Effector memory CD8-positive, alpha-beta T cell (primary cell): ENCODE measurements around the gene RBFA.

Experiments used
- ATAC-seq: fragments of 150-1000 bp; cut with Tn5 transposase; replicated peaks from 2 replicates; pipeline ENCODE4 v1.10.0; 2021; ENCODE audit warnings: mild to moderate bottlenecking, moderate library complexity
- DNase-seq, 3 experiments: peaks; one replicate each; pipeline ENCODE4 v3.0.0; 2021
- H3K27ac Mint-ChIP-seq, 2 donors: one replicate each; pipeline ENCODE4 v1.8.0; 2022; ENCODE audit warnings: mild to moderate bottlenecking in 2 of 2, mixed read lengths in 2 of 2, moderate library complexity in 2 of 2
- H3K27me3 Mint-ChIP-seq, 2 donors: one replicate each; pipeline ENCODE4 v1.8.0; 2022; ENCODE audit warnings: mixed read lengths in 2 of 2
- H3K36me3 Mint-ChIP-seq: one replicate; pipeline ENCODE4 v1.8.0; 2022; ENCODE audit warnings: mild to moderate bottlenecking, moderate library complexity, mixed read lengths; ENCODE audit not compliant: insufficient read depth
- H3K4me1 Mint-ChIP-seq, 2 donors: one replicate each; pipeline ENCODE4 v1.8.0; 2022; ENCODE audit warnings: low read depth in 2 of 2, mixed read lengths in 2 of 2
- H3K4me3 Mint-ChIP-seq, 2 donors: one replicate each; pipeline ENCODE4 v1.8.0; 2022; ENCODE audit warnings: mild to moderate bottlenecking in 2 of 2, mixed read lengths in 2 of 2, moderate library complexity in 2 of 2
- H3K9me3 Mint-ChIP-seq, 2 donors: one replicate each; pipeline ENCODE4 v1.8.0; 2022; ENCODE audit warnings: mixed read lengths in 2 of 2

Gene RBFA

DNA sequence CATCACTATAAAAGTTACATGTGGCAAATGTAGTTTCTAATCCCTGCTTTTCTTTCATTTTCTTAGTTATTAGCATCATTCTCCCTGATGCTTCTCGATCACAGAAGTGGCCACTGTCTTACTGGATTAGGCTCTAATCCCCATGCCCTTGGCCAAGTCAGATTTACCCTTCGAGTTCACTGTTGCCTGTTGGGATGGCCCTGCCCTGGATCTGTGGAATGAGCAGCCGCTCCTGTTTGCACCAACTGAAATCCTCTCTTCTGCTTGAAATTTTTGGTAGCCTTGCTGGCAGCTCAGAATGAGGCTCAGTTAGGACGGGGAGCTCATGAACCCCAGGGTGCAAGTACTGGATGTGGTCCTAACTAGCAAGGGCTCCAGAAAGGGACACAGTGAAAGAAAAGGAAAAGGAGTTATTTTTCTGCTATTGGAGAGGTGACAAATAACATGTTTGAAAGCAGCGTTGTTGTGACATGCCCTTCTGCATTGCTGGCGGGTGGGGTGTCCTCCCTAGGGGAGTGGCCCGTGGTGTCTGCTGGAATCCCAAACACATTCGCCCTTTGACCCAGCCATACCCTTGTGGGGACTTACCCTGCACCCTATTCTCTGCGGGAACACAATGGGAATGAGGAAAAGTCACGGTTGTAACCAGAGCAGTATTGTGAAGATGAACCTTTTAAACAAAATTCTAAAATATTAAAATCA lies 34.5 kb downstream of the RBFA start:
- H3K4me1 Mint-ChIP-seq: no peaks in the 10 kb centered on the region
- H3K27ac Mint-ChIP-seq: no peak overlapping the region

DNA sequence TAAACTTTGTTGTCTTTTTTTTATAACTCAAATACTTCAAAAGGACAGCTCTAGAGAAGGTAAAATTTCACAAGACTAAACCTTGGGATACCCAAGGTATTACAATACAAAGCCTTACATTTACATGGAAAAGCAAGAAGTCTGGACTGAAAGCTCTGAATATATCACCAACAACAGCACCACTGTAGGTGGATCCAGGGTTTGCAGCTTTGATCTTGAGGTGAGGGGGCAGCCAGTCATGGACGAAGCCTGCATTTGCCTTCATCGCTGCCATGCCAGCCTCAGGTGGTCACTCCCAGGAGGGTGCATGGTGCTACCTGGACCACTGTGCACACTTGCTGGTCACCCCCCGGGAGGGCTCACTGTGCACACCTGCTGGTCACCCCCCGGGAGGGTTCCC lies 36.6 kb downstream of the RBFA start:
- Mint-ChIP-seq H3K27ac (no peak overlapping the region), H3K36me3 (no peaks in the 10 kb centered on the region)

More for the DNA sequence above, 34.5 kb downstream of the RBFA start:
- H3K27me3 Mint-ChIP-seq: peaks cover 5 to 13% of the 10 kb centered on the region in 2 donors
- no peaks in the 10 kb centered on the region for H3K9me3 Mint-ChIP-seq
- ATAC-seq (no peak), DNase-seq (no peak)
- H3K36me3 Mint-ChIP-seq: no peaks in the 10 kb centered on the region
- no peak overlapping the region for H3K4me3 Mint-ChIP-seq

GRCh38 chr18:80074183-80074582 lies 39.9 kb downstream of the RBFA start:
- H3K36me3 Mint-ChIP-seq: peaks cover 3% of the 10 kb centered on the region
- H3K27ac Mint-ChIP-seq: no peak overlapping the region
- H3K4me3 Mint-ChIP-seq: no peak overlapping the region

More for the DNA sequence above, 36.6 kb downstream of the RBFA start:
- DNase-seq (no peak), ATAC-seq (no peak)
- Mint-ChIP-seq H3K9me3 (no peaks in the 10 kb centered on the region), H3K4me3 (no peak overlapping the region), H3K27me3 (peaks cover 5 to 13% of the 10 kb centered on the region in 2 donors), H3K4me1 (no peaks in the 10 kb centered on the region)

DNA sequence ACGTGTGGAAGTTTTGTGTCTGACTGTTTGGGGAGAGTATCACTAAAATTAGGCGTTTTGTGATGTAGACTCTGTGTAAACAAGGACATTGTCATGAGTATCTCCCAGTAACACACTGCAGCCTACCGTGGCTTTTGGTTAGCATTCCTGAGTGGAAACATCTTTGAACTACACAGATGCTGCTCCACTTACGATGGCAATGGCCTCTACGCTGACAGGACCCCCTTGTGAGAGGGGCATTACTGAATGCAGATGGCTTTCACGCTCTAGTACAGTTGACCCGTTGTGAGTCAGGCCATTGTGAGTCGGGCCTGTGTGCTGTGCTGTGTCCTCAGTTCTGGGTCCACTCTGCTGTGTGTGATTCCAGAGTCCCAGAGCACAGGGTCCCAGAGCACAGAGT lies 40.5 kb downstream of the RBFA start:
- H3K9me3 Mint-ChIP-seq: no peaks in the 10 kb centered on the region
- no peaks in the 10 kb centered on the region for H3K4me1 Mint-ChIP-seq
- no peak for DNase-seq
- H3K27me3 Mint-ChIP-seq: peaks cover 22 to 34% of the 10 kb centered on the region in 2 donors
- H3K36me3 Mint-ChIP-seq: peaks cover 3% of the 10 kb centered on the region
- no peak overlapping the region for H3K27ac Mint-ChIP-seq
- H3K4me3 Mint-ChIP-seq: no peak overlapping the region
- no peak for ATAC-seq

More at GRCh38 chr18:80074183-80074582, 39.9 kb downstream of the RBFA start:
- Mint-ChIP-seq H3K4me1 (no peaks in the 10 kb centered on the region), H3K27me3 (peaks cover 21 to 33% of the 10 kb centered on the region in 2 donors), H3K9me3 (no peaks in the 10 kb centered on the region)
- no peak for DNase-seq
- no peak for ATAC-seq

GRCh38 chr18:80075940-80076339 lies 41.7 kb downstream of the RBFA start:
- Mint-ChIP-seq H3K27me3 (peaks cover 30 to 34% of the 10 kb centered on the region in 2 donors), H3K36me3 (peaks cover 3% of the 10 kb centered on the region), H3K27ac (no peak overlapping the region), H3K4me3 (no peak overlapping the region), H3K4me1 (no peaks in the 10 kb centered on the region), H3K9me3 (no peaks in the 10 kb centered on the region)
- DNase-seq (no peak), ATAC-seq (no peak)

DNA sequence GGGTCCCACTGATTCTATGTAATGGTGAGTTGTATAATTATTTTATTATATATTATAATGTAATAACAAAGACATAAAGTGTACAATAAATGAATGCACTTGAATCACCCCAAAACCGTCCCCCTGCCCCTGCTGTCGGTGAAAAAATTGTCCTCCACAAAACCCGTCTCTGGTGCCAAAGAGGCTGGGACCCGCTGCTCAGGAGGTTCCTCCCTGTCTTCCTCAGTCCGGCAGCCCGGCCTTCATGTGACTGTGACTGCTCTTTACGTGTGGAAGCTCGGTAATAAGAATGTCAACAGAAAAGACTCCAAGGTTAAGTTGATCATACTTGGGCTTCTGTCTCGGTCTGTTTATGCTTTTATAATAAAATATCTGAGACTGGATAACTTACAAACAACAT lies 42.1 kb downstream of the RBFA start:
- DNase-seq (no peak), ATAC-seq (no peak)
- Mint-ChIP-seq H3K4me1 (no peaks in the 10 kb centered on the region), H3K9me3 (no peaks in the 10 kb centered on the region), H3K36me3 (peaks cover 3% of the 10 kb centered on the region), H3K27ac (no peak overlapping the region), H3K4me3 (no peak overlapping the region), H3K27me3 (peaks cover 35 to 39% of the 10 kb centered on the region in 2 donors)

DNA sequence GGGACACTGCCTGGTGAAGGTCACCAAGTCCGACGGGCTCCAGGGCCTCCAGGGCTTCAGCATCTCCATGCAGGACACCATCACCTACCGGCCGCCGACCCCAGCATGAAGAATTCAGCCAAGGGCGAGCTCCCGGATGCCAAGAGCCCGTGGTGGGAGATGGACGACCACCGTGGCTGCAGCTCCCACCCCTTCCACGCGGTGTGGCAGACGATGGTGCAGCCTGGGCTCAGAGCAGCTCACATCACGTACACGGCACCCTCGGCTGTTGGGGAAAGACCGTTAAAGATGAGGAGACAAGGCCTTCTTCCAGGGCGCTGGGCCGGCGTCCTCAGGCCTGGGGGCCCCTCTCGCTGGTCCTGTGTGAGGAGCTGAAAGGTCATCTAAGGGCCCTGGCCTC lies 43.6 kb downstream of the RBFA start:
- DNase-seq (no peak), ATAC-seq (no peak)
- peaks cover 3% of the 10 kb centered on the region for H3K36me3 Mint-ChIP-seq
- H3K27ac Mint-ChIP-seq: no peak overlapping the region
- H3K27me3 Mint-ChIP-seq: peaks cover 48 to 53% of the 10 kb centered on the region in 2 donors
- H3K4me1 Mint-ChIP-seq: no peaks in the 10 kb centered on the region
- H3K4me3 Mint-ChIP-seq: no peak overlapping the region
- no peaks in the 10 kb centered on the region for H3K9me3 Mint-ChIP-seq
